H9 (cell line): ENCODE measurements around the gene HEMGN. TPM values are rescaled to one million over a fixed set of nuclear protein-coding genes. Genes with fewer than 3 reads are reported as not detected.

Experiments used
- DNase-seq: peaks from one replicate; pipeline ENCODE4 v3.0.0-alpha.2; 2017
- H2AFZ ChIP-seq: one replicate; pipeline ENCODE4 v1.6.1; 2013; ENCODE audit warnings: mild to moderate bottlenecking, low read length, control low read depth, moderate library complexity
- H2AK5ac ChIP-seq: 2 replicates; pipeline ENCODE4 v1.6.1; 2013; ENCODE audit warnings: low read length, control low read depth, mixed read lengths; ENCODE audit not compliant: insufficient read length
- H2BK120ac ChIP-seq: one replicate; pipeline ENCODE4 v1.6.1; 2013; ENCODE audit warnings: low read depth, mild to moderate bottlenecking, low read length, control low read depth, inconsistent platforms; ENCODE audit not compliant: poor library complexity, severe bottlenecking
- H2BK12ac ChIP-seq: 2 replicates; pipeline ENCODE4 v1.6.1; 2013; ENCODE audit warnings: low read length, control low read depth, mixed read lengths, low read depth; ENCODE audit not compliant: insufficient read length
- H2BK15ac ChIP-seq: 2 replicates; pipeline ENCODE4 v1.6.1; 2013; ENCODE audit warnings: low read depth, low read length, control low read depth
- H2BK20ac ChIP-seq: one replicate; pipeline ENCODE4 v1.6.1; 2013; ENCODE audit warnings: low read depth, mild to moderate bottlenecking, low read length, control low read depth, inconsistent platforms; ENCODE audit not compliant: poor library complexity, severe bottlenecking
- H2BK5ac ChIP-seq: 2 replicates; pipeline ENCODE4 v1.6.1; 2013; ENCODE audit warnings: low read length, control low read depth, mixed read lengths; ENCODE audit not compliant: insufficient read length
- H3K14ac ChIP-seq: 2 replicates; pipeline ENCODE4 v1.6.1; 2013; ENCODE audit warnings: low read length, control low read depth; ENCODE audit not compliant: insufficient read depth
- H3K18ac ChIP-seq: 2 replicates; pipeline ENCODE4 v1.6.1; 2013; ENCODE audit warnings: low read depth, mild to moderate bottlenecking, mixed read lengths, low read length, control low read depth; ENCODE audit not compliant: insufficient read length
- H3K23ac ChIP-seq: 2 replicates; pipeline ENCODE4 v1.6.1; 2013; ENCODE audit warnings: low read length, control low read depth, mixed read lengths, low read depth; ENCODE audit not compliant: insufficient read length
- H3K23me2 ChIP-seq: 2 replicates; pipeline ENCODE4 v1.6.1; 2013; ENCODE audit warnings: low read depth, mild to moderate bottlenecking, mixed read lengths, low read length, control low read depth; ENCODE audit not compliant: insufficient read length, poor library complexity, severe bottlenecking
- H3K27ac ChIP-seq: 2 replicates; pipeline ENCODE4 v1.5.1; 2013; ENCODE audit warnings: low read length, control low read depth, mixed read lengths, low read depth; ENCODE audit not compliant: insufficient read length
- H3K27me3 ChIP-seq: 2 replicates; pipeline ENCODE4 v1.6.1; 2013; ENCODE audit warnings: low read length, control low read depth, inconsistent platforms; ENCODE audit not compliant: insufficient read depth
- H3K4ac ChIP-seq: 2 replicates; pipeline ENCODE4 v1.6.1; 2013; ENCODE audit warnings: low read depth, mild to moderate bottlenecking, control low read depth, inconsistent platforms, low read length, moderate library complexity
- H3K4me1 ChIP-seq: 2 replicates; pipeline ENCODE4 v1.6.1; 2013; ENCODE audit warnings: low read length, control low read depth, inconsistent platforms; ENCODE audit not compliant: insufficient read depth
- H3K4me2 ChIP-seq: 2 replicates; pipeline ENCODE4 v1.6.1; 2013; ENCODE audit warnings: low read length, control low read depth, mixed read lengths; ENCODE audit not compliant: insufficient read length, insufficient read depth
- H3K56ac ChIP-seq: 2 replicates; pipeline ENCODE4 v1.6.1; 2013; ENCODE audit warnings: low read depth, mild to moderate bottlenecking, mixed read lengths, low read length, control low read depth; ENCODE audit not compliant: insufficient read length
- H3K79me1 ChIP-seq: 2 replicates; pipeline ENCODE4 v1.6.1; 2013; ENCODE audit warnings: low read depth, mild to moderate bottlenecking, moderate library complexity, low read length, control low read depth, inconsistent platforms; ENCODE audit not compliant: insufficient read depth, poor library complexity, severe bottlenecking
- H3K79me2 ChIP-seq: 2 replicates; pipeline ENCODE4 v1.6.1; 2013; ENCODE audit warnings: low read length, control low read depth, inconsistent platforms; ENCODE audit not compliant: insufficient read depth
- H3K9ac ChIP-seq: 2 replicates; pipeline ENCODE4 v1.6.1; 2013; ENCODE audit warnings: low read length, control low read depth, mixed read lengths; ENCODE audit not compliant: insufficient read length; ENCODE audit errors: extremely low read depth
- H3K9me3 ChIP-seq: one replicate; pipeline ENCODE4 v1.6.1; 2013; ENCODE audit warnings: low read depth, low read length, inconsistent platforms; ENCODE audit not compliant: control insufficient read depth
- H3T11ph ChIP-seq: one replicate; pipeline ENCODE4 v1.6.1; 2013; ENCODE audit warnings: mild to moderate bottlenecking, low read length, control low read depth, inconsistent platforms
- H4K20me1 ChIP-seq: one replicate; pipeline ENCODE4 v1.6.1; 2013; ENCODE audit not compliant: control insufficient read depth, insufficient read length, insufficient read depth
- H4K5ac ChIP-seq: 2 replicates; pipeline ENCODE4 v1.6.1; 2013; ENCODE audit warnings: low read depth, mild to moderate bottlenecking, mixed read lengths, low read length, control low read depth; ENCODE audit not compliant: insufficient read length
- H4K8ac ChIP-seq: replicated peaks from 2 replicates; pipeline ENCODE4 v1.6.1; 2013; ENCODE audit warnings: low read length, control low read depth, mixed read lengths, low read depth; ENCODE audit not compliant: insufficient read length
- H4K91ac ChIP-seq: 2 replicates; pipeline ENCODE4 v1.6.1; 2013; ENCODE audit warnings: low read depth, mild to moderate bottlenecking, moderate library complexity, mixed read lengths, low read length, control low read depth; ENCODE audit not compliant: insufficient read length
- H3K27ac Mint-ChIP-seq, 3 experiments: 2 replicates in 2 of 3; 3 replicates in 1 of 3; pipeline ENCODE4 v1.8.0; 2020 to 2021; ENCODE audit warnings: mixed read lengths in 3 of 3, mild to moderate bottlenecking in 1 of 3, moderate library complexity in 1 of 3
- H3K27me3 Mint-ChIP-seq: 2 replicates; pipeline ENCODE4 v1.8.0; 2021; ENCODE audit warnings: low read depth, mild to moderate bottlenecking, moderate library complexity, mixed read lengths
- H3K36me3 Mint-ChIP-seq, 3 experiments: 2 replicates in 2 of 3; 3 replicates in 1 of 3; pipeline ENCODE4 v1.8.0; 2020 to 2021; ENCODE audit warnings: low read depth in 3 of 3, mixed read lengths in 3 of 3; ENCODE audit not compliant: insufficient read depth in 1 of 3
- H3K4me1 Mint-ChIP-seq, 2 experiments: 2 replicates each; pipeline ENCODE4 v1.8.0; 2020; ENCODE audit warnings: mixed read lengths in 2 of 2
- H3K4me3 Mint-ChIP-seq, 2 experiments: 2 replicates in 1 of 2; 3 replicates in 1 of 2; pipeline ENCODE4 v1.8.0; 2020 to 2021; ENCODE audit warnings: mild to moderate bottlenecking in 2 of 2, mixed read lengths in 2 of 2, moderate library complexity in 1 of 2
- H3K9me3 Mint-ChIP-seq, 2 experiments: 2 replicates in 1 of 2; 3 replicates in 1 of 2; pipeline ENCODE4 v1.8.0; 2020; ENCODE audit warnings: mild to moderate bottlenecking in 2 of 2, mixed read lengths in 2 of 2, moderate library complexity in 1 of 2
- WGBS: extraction: QIAGEN DNeasy Blood & Tissue Kit; methylation state at CpG from one replicate; pipeline ENCODE4 v1.1.7; 2013; ENCODE audit warnings: missing lambda C conversion rate, low lambda C conversion rate, mixed read lengths; ENCODE audit not compliant: insufficient read length; ENCODE audit errors: extremely low coverage; 5-methylcytosine and 5-hydroxymethylcytosine counted together
- total RNA-seq: library from RNA; stranded (reverse); gene quantifications from 2 replicates; pipeline ENCODE4 v1.2.1, GENCODE V29; 2021
- TF ChIP-seq, protein P1 (sequence below): fragments of 200-600 bp; sonication (generic); conservative IDR thresholded peaks from 3 replicates; pipeline ENCODE4 v1.8.0; 2021; ENCODE audit warnings: antibody characterized with exemption, mild to moderate bottlenecking

HEMGN gene
- total RNA-seq, 1 experiment from 2014 or later = not detected

DNA sequence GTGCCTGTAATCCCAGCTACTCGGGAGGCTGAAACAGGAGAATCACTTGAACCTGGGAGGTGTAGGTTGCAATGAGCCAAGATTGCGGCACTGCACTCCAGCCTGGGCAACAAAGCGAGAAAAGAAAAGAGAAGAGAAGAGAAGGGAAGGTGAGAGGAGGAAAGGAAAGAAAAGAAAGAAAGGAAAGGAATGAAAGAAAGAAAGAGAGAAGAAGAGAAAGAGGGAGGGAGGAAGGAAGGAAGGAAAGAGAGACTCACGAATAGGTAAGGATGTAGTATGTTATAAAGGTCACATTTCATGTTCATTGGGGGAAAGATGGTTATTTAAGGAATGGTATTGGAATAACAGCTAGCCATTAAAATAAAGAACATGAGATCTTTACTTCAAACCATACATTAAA, 34.8 kb upstream of the HEMGN start:
- Histone ChIP-seq H3K4ac (no peak overlapping the region), H3K9ac (no peak overlapping the region), H4K20me1 (no peaks in the 10 kb centered on the region), H4K91ac (no peak overlapping the region), H3K27ac (no peak overlapping the region), H4K8ac (no peak overlapping the region), H3K23me2 (no peaks in the 10 kb centered on the region), H3K18ac (no peak overlapping the region), H2AFZ (no peak overlapping the region), H2BK15ac (no peak overlapping the region), H2AK5ac (no peak overlapping the region), H3T11ph (no peak overlapping the region), H3K14ac (no peak overlapping the region), H3K56ac (no peak overlapping the region), H2BK20ac (no peak overlapping the region), H3K9me3 (no peaks in the 10 kb centered on the region), H3K27me3 (peaks cover 3% of the 10 kb centered on the region; the same call in 1 of the 2 replicates), H4K5ac (no peak overlapping the region), H3K4me2 (no peak overlapping the region), H2BK12ac (no peak overlapping the region), H3K23ac (no peak overlapping the region), H2BK5ac (no peak overlapping the region), H3K79me2 (no peaks in the 10 kb centered on the region), H3K4me1 (no peaks in the 10 kb centered on the region), H3K79me1 (no peaks in the 10 kb centered on the region), H2BK120ac (no peak overlapping the region)
- Mint-ChIP-seq H3K36me3 (no peaks in the 10 kb centered on the region; a peak in 1 of 7 replicates), H3K27ac (no peak overlapping the region), H3K9me3 (peaks cover 7 to 14% of the 10 kb centered on the region in 2 experiments; a peak in 4 of 5 replicates), H3K27me3 (peaks cover 96% of the 10 kb centered on the region), H3K4me1 (no peaks in the 10 kb centered on the region), H3K4me3 (no peak overlapping the region)
- DNase-seq = no peak
- WGBS = no CpG with 5 or more reads among the region's 4 CpGs
- TF ChIP-seq, protein P1, sequence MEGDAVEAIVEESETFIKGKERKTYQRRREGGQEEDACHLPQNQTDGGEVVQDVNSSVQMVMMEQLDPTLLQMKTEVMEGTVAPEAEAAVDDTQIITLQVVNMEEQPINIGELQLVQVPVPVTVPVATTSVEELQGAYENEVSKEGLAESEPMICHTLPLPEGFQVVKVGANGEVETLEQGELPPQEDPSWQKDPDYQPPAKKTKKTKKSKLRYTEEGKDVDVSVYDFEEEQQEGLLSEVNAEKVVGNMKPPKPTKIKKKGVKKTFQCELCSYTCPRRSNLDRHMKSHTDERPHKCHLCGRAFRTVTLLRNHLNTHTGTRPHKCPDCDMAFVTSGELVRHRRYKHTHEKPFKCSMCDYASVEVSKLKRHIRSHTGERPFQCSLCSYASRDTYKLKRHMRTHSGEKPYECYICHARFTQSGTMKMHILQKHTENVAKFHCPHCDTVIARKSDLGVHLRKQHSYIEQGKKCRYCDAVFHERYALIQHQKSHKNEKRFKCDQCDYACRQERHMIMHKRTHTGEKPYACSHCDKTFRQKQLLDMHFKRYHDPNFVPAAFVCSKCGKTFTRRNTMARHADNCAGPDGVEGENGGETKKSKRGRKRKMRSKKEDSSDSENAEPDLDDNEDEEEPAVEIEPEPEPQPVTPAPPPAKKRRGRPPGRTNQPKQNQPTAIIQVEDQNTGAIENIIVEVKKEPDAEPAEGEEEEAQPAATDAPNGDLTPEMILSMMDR = no peak
